PFSK-1 (cell line): ENCODE data around the gene FAM151A.

ENCODE experiments used
- FOXP2 ChIP-seq: optimal IDR thresholded peaks from 2 replicates; pipeline ENCODE3; 2011; ENCODE audit warnings: borderline replicate concordance, control low read depth, inconsistent platforms; ENCODE audit not compliant: insufficient read depth; ENCODE audit errors: extremely low read length, extremely low read depth
- POLR2AphosphoS5 ChIP-seq: IDR thresholded peaks from 2 replicates; pipeline ENCODE4 v1.6.1; 2012; ENCODE audit warnings: low read depth, mild to moderate bottlenecking, control low read depth, low read length, moderate library complexity
- REST ChIP-seq, 2 experiments: IDR thresholded peaks; 2 replicates each; pipeline versions ENCODE4 v1.6.1 to v1.8.0; 2011 to 2012; ENCODE audit warnings: low read depth in 2 of 2, low read length in 2 of 2, control low read depth in 1 of 2, inconsistent platforms in 1 of 2, mild to moderate bottlenecking in 1 of 2, moderate library complexity in 1 of 2; ENCODE audit not compliant: insufficient read depth in 1 of 2
- SIN3A ChIP-seq: IDR thresholded peaks from 2 replicates; pipeline ENCODE4 v1.6.1; 2012; ENCODE audit warnings: mild to moderate bottlenecking, low read length, moderate library complexity, borderline replicate concordance; ENCODE audit not compliant: insufficient read depth
- TAF1 ChIP-seq: IDR thresholded peaks from 2 replicates; pipeline ENCODE4 v1.6.1; 2012; ENCODE audit warnings: low read length, control low read depth, borderline replicate concordance; ENCODE audit not compliant: insufficient read depth

Gene FAM151A

GRCh38 chr1:54565113-54565501 lies 58.2 kb downstream of the FAM151A start:
- TF ChIP-seq FOXP2: no peak
- no peak for TF ChIP-seq REST (IDR thresholded peaks at IDR 0.05; ENCODE audit: insufficient read depth in 1 of 2, low read depth in 2 of 2, low read length in 2 of 2)
- no peak for TF ChIP-seq SIN3A
- TF ChIP-seq POLR2AphosphoS5: no peak
- TF ChIP-seq TAF1: no peak

GRCh38 chr1:54564312-54565112 lies 58.8 kb downstream of the FAM151A start:
- TF ChIP-seq FOXP2 (no peak), SIN3A (no peak), TAF1 (no peak), REST (IDR thresholded peaks at IDR 0.05; ENCODE audit: insufficient read depth in 1 of 2, low read depth in 2 of 2, low read length in 2 of 2) (no peak), POLR2AphosphoS5 (no peak)

GRCh38 chr1:54559771-54560231 lies 63.5 kb downstream of the FAM151A start:
- TF ChIP-seq REST (IDR thresholded peaks at IDR 0.05; ENCODE audit: insufficient read depth in 1 of 2, low read depth in 2 of 2, low read length in 2 of 2): no peak
- TF ChIP-seq TAF1: no peak
- TF ChIP-seq FOXP2: no peak
- TF ChIP-seq SIN3A: no peak
- no peak for TF ChIP-seq POLR2AphosphoS5
